ENCODE data around the gene PCNX3. TPM values are rescaled to one million over a fixed set of nuclear protein-coding genes. Genes with fewer than 3 reads are reported as not detected.
A peak's percentile ranks its signal among the peaks of the same experiment; 100 is the strongest.

PCNX3 gene
- polyA plus RNA-seq, 3 donors, result 0.58 to 36.4 (median 1.7) TPM

GRCh38 chr11:65646958-65647701 is 31.6 kb downstream of the PCNX3 start:
- no peak for TF ChIP-seq CTCF (IDR thresholded peaks at IDR 0.05)
- Mint-ChIP-seq H3K4me3 (no peak overlapping the region), H3K4me1 (peaks cover 35% of the 10 kb centered on the region), H3K27me3 (ENCODE audit: low read depth in 3 of 3) (no peaks in the 10 kb centered on the region), H3K27ac (no peak overlapping the region), H3K9me3 (no peaks in the 10 kb centered on the region), H3K36me3 (peaks cover 72 to 88% of the 10 kb centered on the region in 2 donors)
- Histone ChIP-seq H3K36me3 (replicated peaks in 1 of 2; ENCODE audit: control insufficient read depth in 1 of 2, insufficient read depth in 2 of 2, low read length in 2 of 2) (peaks cover 80 to 92% of the 10 kb centered on the region in 2 donors), H3K4me3 (replicated peaks in 1 of 3; ENCODE audit: low read depth in 2 of 3, low read length in 3 of 3) (no peak overlapping the region), H4K20me1 (ENCODE audit: insufficient read depth, low read length) (peaks cover 94% of the 10 kb centered on the region), H3K4me1 (ENCODE audit: control insufficient read depth in 1 of 2, insufficient read depth in 2 of 2, low read length in 2 of 2) (peaks cover 21 to 48% of the 10 kb centered on the region in 2 donors), H3K9me3 (replicated peaks in 1 of 2; ENCODE audit: control insufficient read depth in 1 of 2, insufficient read depth in 1 of 2, low read length in 2 of 2) (no peaks in the 10 kb centered on the region), H2AFZ (ENCODE audit: insufficient read depth, low read depth, low read length, poor library complexity, severe bottlenecking) (no peak overlapping the region), H3K9ac (ENCODE audit: insufficient read depth, low read length, poor library complexity, severe bottlenecking) (no peak overlapping the region), H3K27ac (ENCODE audit: low read depth in 1 of 2, low read length in 2 of 2) (no peak overlapping the region), H3K27me3 (ENCODE audit: control insufficient read depth in 2 of 2, insufficient read depth in 2 of 2, low read length in 2 of 2) (no peaks in the 10 kb centered on the region), H3K79me2 (ENCODE audit: insufficient read depth, low read length) (peaks cover 35% of the 10 kb centered on the region), H3K4me2 (replicated peaks; ENCODE audit: extremely low read depth, low read length, poor library complexity, severe bottlenecking) (no peak overlapping the region)
- WGBS (ENCODE audit: insufficient coverage), result 97% methylated on average over 86 of the region's 87 CpGs
- no peak for DNase-seq
- intact Hi-C loops (cut with micrococcal nuclease), result no loop called here

GRCh38 chr11:65648997-65649493 is 33.5 kb downstream of the PCNX3 start:
- no peak for TF ChIP-seq CTCF (IDR thresholded peaks at IDR 0.05)
- no peak for DNase-seq
- peaks cover 36% of the 10 kb centered on the region for H3K4me1 Mint-ChIP-seq
- intact Hi-C loops (cut with micrococcal nuclease), result no loop called here
- peak overlapping the region in 2 of 7 donors; percentile 61 to 76 for H3K27ac Mint-ChIP-seq
- no peaks in the 10 kb centered on the region for H3K27me3 ChIP-seq (ENCODE audit: control insufficient read depth in 2 of 2, insufficient read depth in 2 of 2, low read length in 2 of 2)
- H3K4me3 ChIP-seq (replicated peaks in 1 of 3; ENCODE audit: low read depth in 2 of 3, low read length in 3 of 3), result no peak overlapping the region
- no peaks in the 10 kb centered on the region for H3K27me3 Mint-ChIP-seq (ENCODE audit: low read depth in 3 of 3)
- peaks cover 63 to 75% of the 10 kb centered on the region in 2 donors for H3K36me3 ChIP-seq (replicated peaks in 1 of 2; ENCODE audit: control insufficient read depth in 1 of 2, insufficient read depth in 2 of 2, low read length in 2 of 2)
- peaks cover 79% of the 10 kb centered on the region for H4K20me1 ChIP-seq (ENCODE audit: insufficient read depth, low read length)
- 98% methylated on average over 9 of the region's 12 CpGs for WGBS (ENCODE audit: insufficient coverage)
- H3K9me3 Mint-ChIP-seq, result no peaks in the 10 kb centered on the region
- peaks cover 21% of the 10 kb centered on the region for H3K79me2 ChIP-seq (ENCODE audit: insufficient read depth, low read length)
- H3K4me3 Mint-ChIP-seq, result no peak overlapping the region
- H3K36me3 Mint-ChIP-seq, result peaks cover 66 to 76% of the 10 kb centered on the region in 2 donors
- no peak overlapping the region for H3K27ac ChIP-seq (ENCODE audit: low read depth in 1 of 2, low read length in 2 of 2)
- no peak overlapping the region for H3K4me2 ChIP-seq (replicated peaks; ENCODE audit: extremely low read depth, low read length, poor library complexity, severe bottlenecking)
- no peak overlapping the region for H2AFZ ChIP-seq (ENCODE audit: insufficient read depth, low read depth, low read length, poor library complexity, severe bottlenecking)
- H3K9me3 ChIP-seq (replicated peaks in 1 of 2; ENCODE audit: control insufficient read depth in 1 of 2, insufficient read depth in 1 of 2, low read length in 2 of 2), result no peaks in the 10 kb centered on the region
- H3K4me1 ChIP-seq (ENCODE audit: control insufficient read depth in 1 of 2, insufficient read depth in 2 of 2, low read length in 2 of 2), result peaks cover 32 to 45% of the 10 kb centered on the region in 2 donors
- H3K9ac ChIP-seq (ENCODE audit: insufficient read depth, low read length, poor library complexity, severe bottlenecking), result no peak overlapping the region
